ENCODE results near the gene PIK3R1. TPM values are rescaled to one million over a fixed set of nuclear protein-coding genes. Genes with fewer than 3 reads are reported as not detected.

The PIK3R1 gene
- total and polyA plus RNA-seq, 10 of the 15 experiments (the other 5 are each of a cell fraction or from before 2014, with no cell fraction given): 7.8 to 38.4 (median 15.7) TPM

- Histone ChIP-seq H3K27ac (ENCODE audit: control insufficient read depth, insufficient read depth) (no peak overlapping the region), H3K9ac (ENCODE audit: control insufficient read depth, insufficient read depth, low read length) (no peak overlapping the region), H3K36me3 (ENCODE audit: control insufficient read depth in 2 of 2, insufficient read depth in 2 of 2, low read length in 1 of 2) (no peaks in the 10 kb centered on the region), H3K4me3 (no peak overlapping the region), H4K20me1 (ENCODE audit: control insufficient read depth, insufficient read depth) (no peaks in the 10 kb centered on the region), H3K4me1 (ENCODE audit: control insufficient read depth, insufficient read depth, low read length) (no peaks in the 10 kb centered on the region), H3K27me3 (replicated peaks in 1 of 2; ENCODE audit: control insufficient read depth in 2 of 2, insufficient read depth in 2 of 2, low read length in 1 of 2) (no peaks in the 10 kb centered on the region), H3K79me2 (ENCODE audit: control insufficient read depth, insufficient read depth, low read length) (no peaks in the 10 kb centered on the region), H3K4me2 (ENCODE audit: control insufficient read depth, insufficient read depth) (no peak overlapping the region), H2AFZ (ENCODE audit: control insufficient read depth, low read depth, low read length) (no peak overlapping the region), H3K9me3 (replicated peaks; ENCODE audit: control insufficient read depth, insufficient read depth, low read length) (no peaks in the 10 kb centered on the region)
- in situ Hi-C loops (cut with MboI): no loop called here
- intact Hi-C loops (cut with micrococcal nuclease; ENCODE audit: unreplicated experiment): no loop called here
- WGBS (ENCODE audit: insufficient coverage, insufficient replicate concordance, low lambda C conversion rate, missing lambda C conversion rate): 92% methylated on average over 4 of the region's 4 CpGs
- ChIA-PET CTCF (interaction anchor here (1.3 kb wide), 1 partner anchor 81 kb away, joined by 3 read pairs; no protein-coding TSS in a partner anchor), SMC1A (ENCODE audit: uncharacterized antibody, unreplicated experiment) (interaction anchor here (1.5 kb wide), 1 partner anchor 28 kb away, joined by 3 read pairs; no protein-coding TSS in a partner anchor), RAD21 (ENCODE audit: unreplicated experiment) (no interaction called here), POLR2A (interaction anchor here (0.7 kb wide), 1 partner anchor 954 kb away, joined by 11 read pairs; no protein-coding TSS in a partner anchor)
- BruUV-seq (replicated peaks): no TSS peak
- FAIRE-seq (no peak), DNase-seq (ENCODE audit: low read depth, low spot score) (no peak), ATAC-seq (no peak)
- no peak for TF ChIP-seq JUND (IDR thresholded peaks at IDR 0.05; ENCODE audit: low read depth, low read length)
- no peak for TF ChIP-seq POLR2AphosphoS5 (IDR thresholded peaks at IDR 0.05; ENCODE audit: low read length)
- TF ChIP-seq USF2 (IDR thresholded peaks at IDR 0.05; ENCODE audit: borderline replicate concordance, low read depth, low read length): no peak
- TF ChIP-seq BHLHE40 (IDR thresholded peaks at IDR 0.05; ENCODE audit: borderline replicate concordance in 1 of 2, low read depth in 2 of 2, low read length in 1 of 2): no peak
- no peak for TF ChIP-seq MEF2A (IDR thresholded peaks at IDR 0.05; ENCODE audit: insufficient read depth, low read depth, low read length)
- TF ChIP-seq CREB1 (IDR thresholded peaks at IDR 0.05; ENCODE audit: low read depth): no peak
- TF ChIP-seq E2F8 (IDR thresholded peaks at IDR 0.05; ENCODE audit: low read depth, partially characterized antibody): no peak
- TF ChIP-seq CBX3 (IDR thresholded peaks at IDR 0.05; ENCODE audit: borderline replicate concordance, low read depth): no peak
- TF ChIP-seq ZNF592 (IDR thresholded peaks at IDR 0.05): no peak
- no peak for TF ChIP-seq FOXK2 (IDR thresholded peaks at IDR 0.05)
- TF ChIP-seq HSF1 (IDR thresholded peaks at IDR 0.05; ENCODE audit: low read depth, low read length): no peak
- TF ChIP-seq CREM (IDR thresholded peaks at IDR 0.05; ENCODE audit: low read depth): no peak
- no peak for TF ChIP-seq CBFB (IDR thresholded peaks at IDR 0.05; ENCODE audit: low read depth)
- no peak for TF ChIP-seq SIN3A (IDR thresholded peaks at IDR 0.05; ENCODE audit: low read depth, low read length)
- no peak for TF ChIP-seq LARP7 (IDR thresholded peaks at IDR 0.05)
Measured at GRCh38 chr5:68190619-68191018, 24.9 kb upstream of the PIK3R1 start.

All from GM12878 (cell line).